Spleen (tissue), 7 donors: ENCODE data around the gene BUB3.

Experiments
- CTCF ChIP-seq, 11 experiments: fragments of 200-600 bp in 7 of 11; fragments of 450-650 bp in 4 of 11; sonication (generic) in 4 of 11; IDR thresholded peaks in 8 of 11; conservative IDR thresholded peaks in 3 of 11; 1 replicate in 7 of 11; 2 replicates in 4 of 11; pipeline versions ENCODE4 v1.4.0 to v1.8.0; 2016 to 2021; ENCODE audit warnings: antibody characterized with exemption in 11 of 11, inconsistent platforms in 4 of 11, mild to moderate bottlenecking in 1 of 11
- POLR2A ChIP-seq, 3 donors: fragments of 450-650 bp; IDR thresholded peaks; one replicate each; pipeline ENCODE4 v1.5.1; 2017; ENCODE audit warnings: antibody characterized with exemption in 3 of 3, mild to moderate bottlenecking in 1 of 3
- POLR2AphosphoS5 ChIP-seq, 3 donors: sonication (generic); formaldehyde crosslinking; IDR thresholded peaks; one replicate each; pipeline ENCODE4 v1.5.1; 2017; ENCODE audit warnings: antibody characterized with exemption in 3 of 3
- donor health status: DM: no; HTN: no; CAD: no; lungs with moderate emphysema.
- donor health status: DM: no; HTN: no; CAD: no.
- donor health status: DM: no; HTN: no; CAD: no.

DNA sequence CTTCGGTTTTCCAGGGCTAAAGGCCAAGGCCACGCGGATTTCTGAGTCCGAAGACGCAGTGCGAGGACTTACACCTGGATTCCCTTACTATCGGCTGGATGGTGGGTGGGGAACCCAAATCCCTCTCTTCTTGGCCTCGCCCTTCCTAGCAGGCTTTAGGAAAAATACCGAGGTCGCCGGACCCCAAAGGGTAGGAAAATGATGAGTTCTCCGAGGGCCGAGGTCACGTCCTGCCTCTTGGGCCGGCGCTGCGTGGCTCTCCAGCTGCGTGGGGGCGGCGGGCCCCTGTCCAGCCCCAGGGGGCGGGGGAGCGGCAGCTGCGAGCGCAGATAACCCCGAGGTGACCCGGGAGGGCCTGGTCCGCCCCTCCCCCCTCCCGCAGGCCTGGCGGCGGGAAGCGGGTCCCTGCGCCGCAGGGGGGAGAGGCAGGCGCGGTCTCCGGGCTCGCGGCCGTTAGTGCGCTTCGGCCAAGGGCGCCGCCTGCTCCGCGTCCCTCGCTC lies 19.2 kb upstream of the BUB3 start:
- no peak for TF ChIP-seq POLR2AphosphoS5 (IDR thresholded peaks at IDR 0.05)
- TF ChIP-seq CTCF (IDR thresholded peaks at IDR 0.05 in 8 of 11, conservative IDR thresholded peaks at IDR 0.05 in 3 of 11) = no peak
- no peak for TF ChIP-seq POLR2A (IDR thresholded peaks at IDR 0.05)
